ENCODE measurements around the gene IL16.
A peak's percentile ranks its signal among the peaks of the same experiment; 100 is the strongest.

The IL16 gene

GRCh38 chr15:81255315-81255957 is 58.8 kb downstream of the IL16 start:
- DNase-seq (ENCODE audit: low read depth in 3 of 3): no peak

DNA sequence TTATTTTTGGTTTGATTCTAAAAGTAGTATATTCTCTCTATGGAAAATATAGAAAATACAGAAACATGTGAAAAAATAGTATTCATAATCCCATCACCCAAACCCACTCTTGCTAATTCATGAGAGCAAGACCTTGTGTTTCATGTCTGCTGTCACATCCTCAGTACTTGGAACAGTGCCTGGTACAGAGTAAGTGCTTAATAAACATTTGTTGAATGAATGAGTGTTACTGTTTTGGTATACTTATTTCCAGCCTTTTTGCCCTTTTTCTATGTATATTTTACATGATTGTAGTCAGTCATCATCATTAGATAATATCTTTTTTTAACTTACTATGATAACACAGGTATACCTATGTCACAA is 59.3 kb downstream of the IL16 start:
- no peak for DNase-seq (ENCODE audit: low read depth in 3 of 3)

DNA sequence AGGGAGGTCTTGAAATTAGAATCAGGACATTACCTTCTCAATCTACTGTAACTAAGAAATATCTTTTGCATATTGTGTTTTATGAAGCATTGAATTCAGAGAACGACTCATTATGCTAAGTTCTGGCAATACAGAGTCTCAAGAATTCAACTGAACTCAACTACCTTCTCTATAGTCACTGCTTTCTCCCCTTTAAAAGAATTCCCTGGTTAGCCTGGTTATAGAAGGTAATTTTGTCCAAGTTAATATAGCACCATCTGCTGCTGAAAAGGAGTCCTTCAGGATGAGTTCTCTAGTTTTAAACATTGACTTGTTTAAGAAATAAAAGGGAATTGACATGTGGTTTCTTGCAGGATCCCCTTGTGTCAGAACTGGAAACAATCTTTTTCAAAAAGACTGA is 60.2 kb downstream of the IL16 start:
- DNase-seq (ENCODE audit: low read depth in 3 of 3): no peak

DNA sequence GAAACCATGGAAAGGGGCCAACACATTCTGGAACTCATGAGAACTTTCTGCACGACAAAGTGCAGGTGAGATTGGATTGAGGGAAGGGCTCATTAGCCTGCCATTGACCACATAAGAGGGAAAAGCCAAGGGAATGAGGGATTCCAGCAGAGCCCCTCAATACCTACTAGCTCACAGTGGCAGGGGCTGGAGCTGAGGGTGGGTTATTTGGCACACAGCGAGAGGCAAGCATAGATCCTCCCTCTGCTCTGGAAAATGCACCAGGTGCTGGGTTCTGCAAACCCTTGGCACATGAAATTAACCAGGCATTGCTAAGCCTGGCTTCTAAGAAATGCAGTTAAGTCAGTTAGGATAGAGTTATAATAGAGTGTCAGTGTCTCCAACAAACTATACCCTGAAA is 60.8 kb downstream of the IL16 start:
- DNase-seq (ENCODE audit: low read depth in 3 of 3): no peak

GRCh38 chr15:81258455-81258854 is 61.8 kb downstream of the IL16 start:
- no peak for DNase-seq (ENCODE audit: low read depth in 3 of 3)

- no peak for DNase-seq (ENCODE audit: low read depth in 3 of 3)
Observed at GRCh38 chr15:81259760-81260298, 63.1 kb downstream of the IL16 start.

DNA sequence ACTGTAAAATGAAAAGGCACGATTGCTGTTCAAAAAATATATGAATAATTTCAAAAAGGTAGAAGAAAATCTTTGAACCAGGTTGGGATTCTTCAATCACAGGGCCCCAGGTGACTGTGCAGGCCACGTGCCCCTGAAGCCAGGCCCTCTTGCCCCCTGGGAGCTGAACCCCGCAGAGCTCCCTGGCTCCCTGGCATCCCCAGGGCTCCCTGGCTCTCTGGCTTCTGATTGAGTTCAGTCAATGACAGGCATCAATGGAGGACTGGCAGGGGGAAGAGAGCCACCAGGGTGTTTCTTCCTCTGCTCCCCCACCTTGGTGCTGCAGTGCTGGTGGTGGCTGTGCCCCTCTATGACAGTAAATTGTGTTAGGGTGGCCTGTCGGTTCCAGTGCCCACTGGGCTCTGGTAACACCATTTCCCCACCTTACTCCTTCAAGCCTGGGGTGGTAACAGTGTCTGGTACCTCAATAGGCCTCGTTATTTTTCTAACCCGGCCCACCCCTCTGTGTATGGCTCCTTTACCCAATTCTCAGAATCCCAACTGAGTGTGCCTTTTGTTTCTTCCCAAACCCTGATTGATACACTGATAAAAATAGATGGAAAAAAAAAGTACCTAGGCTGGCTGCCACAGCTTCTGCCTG is 64.6 kb downstream of the IL16 start:
- no peak for DNase-seq (ENCODE audit: low read depth in 3 of 3)

GRCh38 chr15:81263477-81263876 is 66.8 kb downstream of the IL16 start:
- DNase-seq (ENCODE audit: low read depth in 3 of 3): no peak

GRCh38 chr15:81264072-81264857 is 67.6 kb downstream of the IL16 start:
- DNase-seq (ENCODE audit: low read depth in 3 of 3): no peak

DNA sequence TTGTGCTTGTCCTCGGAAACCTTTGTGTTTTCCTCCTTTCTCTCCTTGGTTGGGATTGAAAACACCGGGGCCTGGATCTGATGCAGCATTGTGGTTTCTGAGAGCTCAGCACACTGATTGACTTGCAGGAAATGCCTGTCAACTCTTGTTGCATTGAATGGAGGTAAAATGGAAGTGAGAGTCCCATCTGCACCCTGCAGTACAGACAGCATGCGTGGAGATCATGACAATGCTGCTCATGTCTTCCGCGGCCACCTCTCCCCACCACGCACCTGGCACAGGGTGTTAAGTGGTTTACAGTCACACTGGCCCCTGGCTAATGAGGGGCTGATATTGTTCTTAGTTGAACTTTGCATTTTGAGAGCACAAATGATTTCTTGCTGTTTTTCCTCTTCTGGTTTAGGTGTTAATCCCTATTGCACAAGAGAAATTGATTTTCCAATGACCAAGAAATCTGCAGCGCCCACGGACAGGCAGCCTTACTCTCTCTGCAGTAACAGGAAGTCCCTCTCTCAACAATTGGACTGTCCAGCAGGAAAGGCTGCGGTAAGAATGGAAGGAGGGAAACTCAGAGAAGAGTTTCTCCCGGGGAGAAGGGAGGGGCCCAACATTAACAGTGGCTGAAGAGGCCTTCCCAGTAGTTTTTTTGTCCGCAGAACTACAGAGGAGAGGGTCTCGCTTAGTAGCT is 68.7 kb downstream of the IL16 start:
- DNase-seq (ENCODE audit: low read depth in 3 of 3): no peak

GRCh38 chr15:81265944-81266775 is 69.5 kb downstream of the IL16 start:
- peak; percentile 69 to 76 (median 70) for DNase-seq (ENCODE audit: low read depth in 3 of 3)

DNA sequence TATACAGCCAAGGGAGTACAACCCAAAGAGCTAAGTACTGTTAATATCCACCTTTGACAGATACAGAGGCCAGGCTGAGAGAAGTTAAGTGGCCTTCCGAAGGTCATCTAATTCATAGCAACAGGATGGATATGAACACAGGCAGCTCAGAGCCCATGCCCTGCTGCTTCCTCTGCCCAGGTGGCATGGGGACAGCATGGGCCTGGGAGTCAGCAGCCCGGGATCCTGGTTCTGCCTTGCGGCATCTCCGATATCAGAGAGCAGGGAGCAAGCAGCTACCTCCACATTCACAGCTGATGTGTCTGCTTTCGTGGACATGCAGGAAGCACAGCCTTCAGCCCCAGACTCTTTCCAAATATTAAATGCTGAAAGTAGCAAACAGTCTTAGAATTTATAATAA is 71.7 kb downstream of the IL16 start:
- no peak for DNase-seq (ENCODE audit: low read depth in 3 of 3)

GRCh38 chr15:81268881-81269601 is 72.4 kb downstream of the IL16 start:
- DNase-seq (ENCODE audit: low read depth in 3 of 3): no peak

- no peak for DNase-seq (ENCODE audit: low read depth in 3 of 3)
Observed at GRCh38 chr15:81270188-81270587, 73.5 kb downstream of the IL16 start.

GRCh38 chr15:81270781-81271491 is 74.3 kb downstream of the IL16 start:
- no peak for DNase-seq (ENCODE audit: low read depth in 3 of 3)

DNA sequence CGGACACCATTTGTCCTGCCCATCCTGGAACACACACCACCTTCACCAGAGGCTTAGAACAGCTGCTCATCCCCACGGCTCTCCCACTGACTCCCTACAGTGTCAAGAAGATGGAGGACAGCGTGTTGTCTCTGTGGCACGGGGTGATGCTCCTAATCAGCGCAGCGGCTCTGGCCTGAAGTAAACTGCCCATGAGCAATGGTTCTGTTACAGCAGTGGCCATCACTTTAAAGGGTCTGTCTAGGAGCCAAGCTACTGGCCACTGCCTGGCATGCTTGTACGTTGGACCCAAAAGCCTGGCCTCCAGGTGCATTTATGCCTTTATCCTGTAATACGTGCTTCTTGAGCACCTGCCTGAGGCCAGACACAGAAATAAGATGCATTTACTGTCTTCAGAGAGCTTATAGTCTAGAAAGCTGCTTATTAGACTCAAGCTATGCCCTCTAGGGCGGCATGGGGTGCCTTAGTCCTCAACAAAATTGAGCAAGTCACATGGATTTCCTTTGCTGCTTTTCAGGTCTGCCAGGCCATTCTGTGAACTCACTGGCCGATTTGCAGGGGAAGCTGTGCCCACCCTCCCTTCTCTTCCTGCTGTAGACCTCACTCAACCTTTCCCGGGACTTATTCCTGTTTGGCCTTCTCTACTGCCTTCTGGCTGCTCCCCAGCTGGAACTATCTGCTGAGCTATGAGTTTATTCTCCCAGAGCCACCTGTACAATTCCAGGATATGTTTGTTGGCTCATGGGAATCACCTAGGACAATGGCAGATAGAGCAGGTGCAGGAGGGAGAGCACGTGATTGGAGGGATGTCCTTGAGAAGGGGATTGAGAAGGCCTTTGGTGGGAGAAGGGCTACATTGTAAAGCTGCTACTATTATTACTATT is 75.3 kb downstream of the IL16 start:
- no peak for DNase-seq (ENCODE audit: low read depth in 3 of 3)

DNA sequence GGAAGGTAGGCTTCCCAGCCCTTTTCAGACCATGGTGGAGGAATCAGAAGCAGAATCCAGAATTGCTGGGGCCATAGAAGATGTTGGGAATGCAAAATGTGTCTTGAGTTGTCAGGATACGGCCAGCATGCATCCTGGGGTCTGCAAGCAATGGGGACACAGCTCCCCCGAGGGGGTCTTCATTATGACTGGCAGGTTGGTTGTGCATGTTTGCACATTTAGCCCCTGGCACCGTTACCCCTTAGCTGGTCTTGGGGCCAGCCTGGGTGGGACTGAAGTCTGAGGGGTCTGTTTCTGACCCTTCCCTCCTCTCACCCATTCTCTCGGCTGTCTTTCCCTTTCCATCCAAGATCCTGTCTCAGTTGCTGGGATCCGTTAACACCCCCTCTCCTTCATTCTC is 76.5 kb downstream of the IL16 start:
- no peak for DNase-seq (ENCODE audit: low read depth in 3 of 3)

GRCh38 chr15:81273855-81274254 is 77.2 kb downstream of the IL16 start:
- DNase-seq (ENCODE audit: low read depth in 3 of 3): no peak

DNA sequence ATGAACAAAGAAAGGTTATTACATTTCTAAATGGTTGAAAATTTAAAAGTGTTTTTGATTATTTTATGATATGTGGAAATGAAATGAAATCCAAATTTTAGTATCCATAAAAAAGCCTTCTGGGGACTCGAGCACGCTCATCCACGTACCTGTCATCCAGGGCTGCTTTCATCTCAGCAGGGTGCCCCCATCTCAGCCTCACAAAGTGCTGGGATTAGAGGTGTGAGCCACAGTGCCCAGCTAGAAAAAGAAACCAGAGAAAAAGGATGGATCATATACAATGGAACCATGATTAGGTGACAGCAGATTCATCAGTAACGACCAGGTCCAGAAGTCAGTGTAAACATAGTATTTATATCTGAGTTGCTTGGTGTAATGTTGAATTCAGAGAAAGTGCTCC is 77.6 kb downstream of the IL16 start:
- DNase-seq (ENCODE audit: low read depth in 3 of 3): no peak
